ENCODE measurements around the gene MAGI1. TPM values are rescaled to one million over a fixed set of nuclear protein-coding genes. Genes with fewer than 3 reads are reported as not detected.

Gene MAGI1
- total RNA-seq, 1 donor, result 13.0 TPM

DNA sequence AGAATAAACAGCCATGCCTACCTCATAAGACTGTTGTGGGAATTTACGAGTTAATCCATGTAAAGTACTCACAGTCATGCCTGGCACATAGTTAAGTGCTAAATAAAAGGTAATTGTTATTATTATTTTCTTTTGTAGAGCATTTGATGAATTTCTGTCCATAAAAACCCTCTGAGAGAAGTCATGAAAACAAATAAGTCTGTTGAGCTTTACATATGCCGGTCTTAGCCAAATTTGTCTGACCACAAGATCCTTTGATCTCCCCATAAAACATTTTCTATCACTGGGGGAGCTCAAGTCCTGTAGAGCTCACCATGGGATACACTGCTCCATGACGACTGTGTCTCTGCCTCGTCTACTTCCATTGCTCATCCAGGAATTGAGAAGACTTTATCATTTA, 114.0 kb downstream of the MAGI1 start:
- DNase-seq (ENCODE audit: low read depth), result no peak
- TF ChIP-seq, protein P1, sequence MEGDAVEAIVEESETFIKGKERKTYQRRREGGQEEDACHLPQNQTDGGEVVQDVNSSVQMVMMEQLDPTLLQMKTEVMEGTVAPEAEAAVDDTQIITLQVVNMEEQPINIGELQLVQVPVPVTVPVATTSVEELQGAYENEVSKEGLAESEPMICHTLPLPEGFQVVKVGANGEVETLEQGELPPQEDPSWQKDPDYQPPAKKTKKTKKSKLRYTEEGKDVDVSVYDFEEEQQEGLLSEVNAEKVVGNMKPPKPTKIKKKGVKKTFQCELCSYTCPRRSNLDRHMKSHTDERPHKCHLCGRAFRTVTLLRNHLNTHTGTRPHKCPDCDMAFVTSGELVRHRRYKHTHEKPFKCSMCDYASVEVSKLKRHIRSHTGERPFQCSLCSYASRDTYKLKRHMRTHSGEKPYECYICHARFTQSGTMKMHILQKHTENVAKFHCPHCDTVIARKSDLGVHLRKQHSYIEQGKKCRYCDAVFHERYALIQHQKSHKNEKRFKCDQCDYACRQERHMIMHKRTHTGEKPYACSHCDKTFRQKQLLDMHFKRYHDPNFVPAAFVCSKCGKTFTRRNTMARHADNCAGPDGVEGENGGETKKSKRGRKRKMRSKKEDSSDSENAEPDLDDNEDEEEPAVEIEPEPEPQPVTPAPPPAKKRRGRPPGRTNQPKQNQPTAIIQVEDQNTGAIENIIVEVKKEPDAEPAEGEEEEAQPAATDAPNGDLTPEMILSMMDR (IDR thresholded peaks at IDR 0.05; ENCODE audit: insufficient read depth, low read length), result no peak
- no peak overlapping the region for H3K4me3 ChIP-seq (ENCODE audit: low read depth, low read length)

DNA sequence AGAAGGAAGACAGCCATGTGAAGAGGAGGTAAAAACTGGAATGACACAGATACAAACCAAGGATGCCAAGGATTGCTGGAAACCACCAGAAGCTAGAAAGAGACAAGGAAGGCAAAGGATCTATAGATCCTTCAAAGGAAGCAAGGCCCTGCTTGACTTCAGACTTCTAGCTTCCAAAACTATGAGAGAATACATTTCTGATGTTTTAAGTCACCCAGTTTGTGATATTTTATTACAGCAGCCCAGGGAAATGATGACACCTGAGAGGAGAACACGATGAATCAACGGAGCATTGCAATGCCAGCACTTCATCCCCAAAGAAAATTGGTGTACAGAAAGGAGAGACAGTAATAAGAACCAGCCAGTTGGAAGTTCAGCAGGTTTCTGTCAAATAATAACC, 116.3 kb downstream of the MAGI1 start:
- no peak overlapping the region for H3K4me3 ChIP-seq (ENCODE audit: low read depth, low read length)
- DNase-seq (ENCODE audit: low read depth), result no peak
- TF ChIP-seq, protein P1 (IDR thresholded peaks at IDR 0.05; ENCODE audit: insufficient read depth, low read length), result no peak

DNA sequence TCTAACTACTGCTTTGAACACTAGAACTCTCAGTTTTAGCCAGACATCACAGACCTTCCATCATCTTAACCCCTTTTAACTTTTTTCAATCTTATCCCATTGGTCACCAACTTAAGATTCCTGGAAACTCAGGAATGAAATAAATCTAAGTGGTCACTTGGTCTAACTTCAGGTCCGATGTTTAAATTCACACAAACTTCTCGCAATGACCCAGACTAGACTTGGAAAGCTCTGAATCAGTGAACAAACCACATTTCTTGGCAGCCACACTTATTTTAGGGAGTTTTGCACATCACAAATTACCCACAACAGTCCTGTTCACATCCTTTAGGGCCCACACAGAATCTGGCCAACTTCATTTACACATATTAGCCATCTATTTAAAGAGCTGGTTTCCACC, 118.9 kb downstream of the MAGI1 start:
- TF ChIP-seq, protein P1 (IDR thresholded peaks at IDR 0.05; ENCODE audit: insufficient read depth, low read length), result no peak
- H3K4me3 ChIP-seq (ENCODE audit: low read depth, low read length), result no peak overlapping the region
- peak; percentile 36 for DNase-seq (ENCODE audit: low read depth)

DNA sequence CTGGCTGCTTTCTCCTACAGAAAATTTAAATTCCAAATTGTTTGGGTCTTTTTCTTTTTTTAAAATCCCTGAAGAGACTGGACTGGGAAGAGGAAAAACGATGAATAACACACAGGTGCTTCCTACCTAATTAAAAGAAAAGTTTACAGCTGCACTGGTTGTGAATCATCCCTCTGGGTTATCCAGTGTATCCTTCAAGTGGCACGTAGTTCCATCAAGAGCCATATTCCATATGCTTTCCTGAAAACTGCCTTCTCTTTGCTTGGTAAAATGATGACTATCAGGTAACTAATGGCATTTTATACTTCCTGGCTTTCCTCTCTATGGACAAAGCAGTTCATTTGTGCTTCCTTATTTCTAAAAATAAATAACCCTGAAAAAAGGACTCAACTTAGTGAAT, 123.2 kb downstream of the MAGI1 start:
- no peak for DNase-seq (ENCODE audit: low read depth)
- H3K4me3 ChIP-seq (ENCODE audit: low read depth, low read length), result no peak overlapping the region
- TF ChIP-seq, protein P1 (IDR thresholded peaks at IDR 0.05; ENCODE audit: insufficient read depth, low read length), result no peak

DNA sequence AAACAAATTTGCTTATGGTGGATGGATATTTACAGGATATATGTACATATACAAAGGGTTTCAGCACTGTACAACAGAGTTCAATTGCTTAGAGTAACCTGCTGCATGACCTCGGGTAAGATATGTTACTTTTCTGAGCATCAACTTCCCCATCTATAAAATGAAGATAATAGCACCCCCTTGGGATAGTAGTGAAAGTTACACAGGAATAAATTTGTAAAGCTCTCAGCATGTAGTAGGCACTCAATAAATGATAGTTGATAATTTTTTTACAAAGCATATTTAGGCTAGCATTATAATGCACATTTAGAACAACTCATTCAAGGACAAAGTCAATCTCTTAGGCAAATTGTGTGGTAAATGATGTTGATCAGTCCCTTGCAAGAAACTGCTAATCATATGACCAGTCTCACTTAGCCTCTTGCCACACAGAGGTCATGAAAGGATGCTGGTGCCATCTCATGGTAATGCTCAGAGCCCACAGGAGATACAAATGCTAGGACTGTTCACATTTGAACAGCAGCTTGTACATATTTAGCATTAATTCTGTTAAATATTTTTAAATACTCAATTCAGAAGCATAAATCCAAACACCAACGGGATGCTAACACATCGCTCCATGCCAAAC, 123.9 kb downstream of the MAGI1 start:
- no peak overlapping the region for H3K4me3 ChIP-seq (ENCODE audit: low read depth, low read length)
- TF ChIP-seq, protein P1 (IDR thresholded peaks at IDR 0.05; ENCODE audit: insufficient read depth, low read length), result peak; percentile 23
- DNase-seq (ENCODE audit: low read depth), result no peak

DNA sequence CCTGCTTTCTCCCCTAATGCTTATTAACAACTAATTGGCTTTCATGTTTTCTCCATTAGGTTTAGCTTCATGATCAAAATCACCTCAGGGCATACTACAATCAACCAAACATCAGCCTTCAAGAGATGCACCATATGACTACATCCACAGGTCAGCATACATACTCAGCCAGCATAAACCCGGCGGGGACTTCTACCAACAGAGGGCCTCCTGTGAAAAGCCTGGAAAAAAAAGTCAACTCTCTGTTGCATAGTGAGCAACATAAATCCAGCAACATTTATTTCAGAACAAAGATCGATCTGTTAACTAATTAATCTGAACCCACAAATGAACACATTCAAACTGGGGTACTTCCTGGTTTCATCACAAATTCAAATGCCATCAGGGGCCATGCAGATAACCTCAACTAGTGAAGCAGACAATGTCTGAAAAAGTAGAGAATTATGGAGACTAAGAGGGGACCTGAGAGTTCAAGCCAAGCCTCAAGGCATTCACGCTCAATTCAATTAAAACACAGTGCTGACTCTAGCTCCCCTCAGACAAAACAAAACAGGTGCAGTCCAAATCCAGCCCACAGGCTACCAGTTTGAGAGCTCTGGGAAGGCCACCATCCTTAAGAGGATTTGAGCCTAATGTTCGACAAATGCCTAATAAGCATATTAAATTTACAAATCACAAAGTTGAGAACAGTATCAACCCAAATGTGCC, 124.5 kb downstream of the MAGI1 start:
- H3K4me3 ChIP-seq (ENCODE audit: low read depth, low read length), result no peak overlapping the region
- no peak for DNase-seq (ENCODE audit: low read depth)
- TF ChIP-seq, protein P1 (IDR thresholded peaks at IDR 0.05; ENCODE audit: insufficient read depth, low read length), result peak; percentile 35
